ENCODE measurements around the gene MTERF4. TPM values are rescaled to one million over a fixed set of nuclear protein-coding genes. Genes with fewer than 3 reads are reported as not detected.

The MTERF4 gene
- total RNA-seq, 2 donors from 2014 or later = 33.2 to 42.5 TPM

GRCh38 chr2:241140445-241140840 lies 38.4 kb upstream of the MTERF4 start:
- no peak overlapping the region for H3K4me3 ChIP-seq (ENCODE audit: low read length)
- H3K4me1 ChIP-seq (ENCODE audit: control insufficient read depth, insufficient read depth, low read length) = no peaks in the 10 kb centered on the region
- H3K4me1 Mint-ChIP-seq = no peaks in the 10 kb centered on the region
- DNase-seq = no peak
- no peak overlapping the region for H3K4me3 Mint-ChIP-seq
- H3K9ac ChIP-seq (ENCODE audit: extremely low read depth, low read length, poor library complexity, severe bottlenecking) = no peak overlapping the region
- no peak overlapping the region for H3K27ac Mint-ChIP-seq
- no peaks in the 10 kb centered on the region for H3K9me3 Mint-ChIP-seq
- no peaks in the 10 kb centered on the region for H3K27me3 Mint-ChIP-seq (ENCODE audit: insufficient read depth)
- no peak overlapping the region for H3K27ac ChIP-seq (ENCODE audit: low read depth, low read length)
- H3K9me3 ChIP-seq (ENCODE audit: control insufficient read depth, low read length) = no peaks in the 10 kb centered on the region
- peaks cover 31% of the 10 kb centered on the region for H3K36me3 ChIP-seq (ENCODE audit: control insufficient read depth, insufficient read depth, low read length)
- no peaks in the 10 kb centered on the region for H3K27me3 ChIP-seq (ENCODE audit: control insufficient read depth, insufficient read depth, low read length, poor library complexity, severe bottlenecking)
- WGBS, 2 experiments (ENCODE audit: insufficient coverage in 1 of 2, insufficient read length in 1 of 2) = 96 to 100% methylated on average over 8 to 10 of the region's 10 CpGs
- peaks cover 57% of the 10 kb centered on the region for H3K36me3 Mint-ChIP-seq (ENCODE audit: low read depth)
- TF ChIP-seq CTCF (conservative IDR thresholded peaks at IDR 0.05) = no peak

- no peak overlapping the region for H3K27ac ChIP-seq (ENCODE audit: low read depth, low read length)
- H3K9ac ChIP-seq (ENCODE audit: extremely low read depth, low read length, poor library complexity, severe bottlenecking) = no peak overlapping the region
- H3K4me1 ChIP-seq (ENCODE audit: control insufficient read depth, insufficient read depth, low read length) = no peaks in the 10 kb centered on the region
- H3K4me1 Mint-ChIP-seq = no peaks in the 10 kb centered on the region
- peaks cover 55% of the 10 kb centered on the region for H3K36me3 Mint-ChIP-seq (ENCODE audit: low read depth)
- no peak overlapping the region for H3K4me3 Mint-ChIP-seq
- DNase-seq = no peak
- 95 to 96% methylated on average over 24 of the region's 24 CpGs for WGBS, 2 experiments (ENCODE audit: insufficient coverage in 1 of 2, insufficient read length in 1 of 2)
- H3K4me3 ChIP-seq (ENCODE audit: low read length) = no peak overlapping the region
- no peaks in the 10 kb centered on the region for H3K27me3 Mint-ChIP-seq (ENCODE audit: insufficient read depth)
- H3K36me3 ChIP-seq (ENCODE audit: control insufficient read depth, insufficient read depth, low read length) = peaks cover 31% of the 10 kb centered on the region
- no peak overlapping the region for H3K27ac Mint-ChIP-seq
- no peaks in the 10 kb centered on the region for H3K9me3 ChIP-seq (ENCODE audit: control insufficient read depth, low read length)
- TF ChIP-seq CTCF (conservative IDR thresholded peaks at IDR 0.05) = no peak
- H3K27me3 ChIP-seq (ENCODE audit: control insufficient read depth, insufficient read depth, low read length, poor library complexity, severe bottlenecking) = no peaks in the 10 kb centered on the region
- no peaks in the 10 kb centered on the region for H3K9me3 Mint-ChIP-seq
Observed at GRCh38 chr2:241139531-241140444, 37.7 kb upstream of the MTERF4 start.

GRCh38 chr2:241138471-241138870 lies 36.4 kb upstream of the MTERF4 start:
- DNase-seq = no peak
- WGBS, 2 experiments (ENCODE audit: insufficient coverage in 1 of 2, insufficient read length in 1 of 2) = 92 to 98% methylated on average over 11 to 16 of the region's 16 CpGs
- Histone ChIP-seq H3K9ac (ENCODE audit: extremely low read depth, low read length, poor library complexity, severe bottlenecking) (no peak overlapping the region), H3K36me3 (ENCODE audit: control insufficient read depth, insufficient read depth, low read length) (peaks cover 35% of the 10 kb centered on the region), H3K9me3 (ENCODE audit: control insufficient read depth, low read length) (no peaks in the 10 kb centered on the region), H3K27ac (ENCODE audit: low read depth, low read length) (no peak overlapping the region), H3K4me1 (ENCODE audit: control insufficient read depth, insufficient read depth, low read length) (no peaks in the 10 kb centered on the region), H3K27me3 (ENCODE audit: control insufficient read depth, insufficient read depth, low read length, poor library complexity, severe bottlenecking) (no peaks in the 10 kb centered on the region), H3K4me3 (ENCODE audit: low read length) (no peak overlapping the region)
- Mint-ChIP-seq H3K27ac (no peak overlapping the region), H3K4me1 (no peaks in the 10 kb centered on the region), H3K36me3 (ENCODE audit: low read depth) (peaks cover 51% of the 10 kb centered on the region), H3K4me3 (no peak overlapping the region), H3K27me3 (ENCODE audit: insufficient read depth) (no peaks in the 10 kb centered on the region), H3K9me3 (no peaks in the 10 kb centered on the region)
- TF ChIP-seq CTCF (conservative IDR thresholded peaks at IDR 0.05) = no peak

All from endodermal cell (in vitro differentiated cells).